A549 (cell line): ENCODE data around the gene FYB1. TPM values are rescaled to one million over a fixed set of nuclear protein-coding genes. Genes with fewer than 3 reads are reported as not detected.

Experiments
- ATAC-seq, 2 experiments: fragments of 200-7000 bp in 1 of 2; fragments of >200 bp in 1 of 2; cut with Nextera tagmentation in 1 of 2; cut with Tn5 transposase in 1 of 2; 3 replicates each; pipeline versions ENCODE4 v1.8.0 to v1.9.1; 2018 to 2020; ENCODE audit warnings: mild to moderate bottlenecking in 1 of 2, moderate library complexity in 1 of 2
- CTCF ChIA-PET: fragments of 300-600 bp; sonication (Branson Sonifier 250); formaldehyde crosslinking; extraction: SDS; loops from one replicate; lab custom pipeline; 2021; ENCODE audit warnings: antibody characterized with exemption, inconsistent platforms; lab: Yijun Ruan, JAX
- POLR2A ChIA-PET: fragments of 350-600 bp; formaldehyde crosslinking; extraction: SDS; loops from one replicate; lab custom pipeline; 2021; ENCODE audit warnings: antibody characterized with exemption, inconsistent platforms; lab: Yijun Ruan, JAX
- DNase-seq, 2 experiments: peaks; one replicate each; pipeline versions ENCODE4 v3.0.0 to v3.0.0-alpha.2; 2011 to 2016; ENCODE audit warnings: low read depth in 1 of 2, low spot score in 1 of 2
- FAIRE-seq: peaks from 2 replicates; lab custom pipeline; 2011; peaks lifted over from hg19 to GRCh38; lab: Jason Lieb, UNC
- H3K27ac ChIP-seq, 2 experiments: fragments of >200 bp; sonication (Bioruptor Twin); formaldehyde crosslinking; 3 replicates each; pipeline ENCODE4 v1.5.1; 2016 to 2017
- H3K4me1 ChIP-seq: fragments of >200 bp; sonication (Bioruptor Twin); formaldehyde crosslinking; 3 replicates; pipeline ENCODE4 v1.6.1; 2016
- H3K4me2 ChIP-seq: fragments of >200 bp; sonication (Bioruptor Twin); formaldehyde crosslinking; 3 replicates; pipeline ENCODE4 v1.6.1; 2016
- H3K4me3 ChIP-seq: fragments of >200 bp; sonication (Bioruptor Twin); formaldehyde crosslinking; 3 replicates; pipeline ENCODE4 v1.5.1; 2016
- H3K9me3 ChIP-seq: fragments of >200 bp; sonication (Bioruptor Twin); formaldehyde crosslinking; 3 replicates; pipeline ENCODE4 v1.6.1; 2016
- ATOH8 ChIP-seq: fragments of 250-450 bp; sonication (Bioruptor Pico); IDR thresholded peaks from 2 replicates; pipeline ENCODE4 v1.5.0; 2020; ENCODE audit warnings: low read depth, mild to moderate bottlenecking, moderate library complexity
- BHLHE40 ChIP-seq: IDR thresholded peaks from 2 replicates; pipeline ENCODE4 v1.6.1; 2012; ENCODE audit warnings: low read depth, low read length, inconsistent platforms
- CBX8 ChIP-seq: fragments of 200-600 bp; sonication (generic); IDR thresholded peaks from 2 replicates; pipeline ENCODE4 v1.6.1; 2016
- CEBPB ChIP-seq, 2 experiments: fragments of >200 bp in 1 of 2; sonication (Bioruptor Twin) in 1 of 2; formaldehyde crosslinking in 1 of 2; IDR thresholded peaks; 2 replicates each; pipeline ENCODE4 v1.6.1; 2012 to 2016
- CHD4 ChIP-seq: fragments of 200-600 bp; sonication (generic); IDR thresholded peaks from 2 replicates; pipeline ENCODE4 v1.6.1; 2016; ENCODE audit warnings: antibody characterized with exemption, mild to moderate bottlenecking, borderline replicate concordance
- CTCF ChIP-seq: fragments of >200 bp; sonication (Bioruptor Twin); formaldehyde crosslinking; IDR thresholded peaks from 3 replicates; pipeline ENCODE4 v1.5.1; 2016
- FOXS1 ChIP-seq: fragments of 250-450 bp; sonication (Bioruptor Pico); IDR thresholded peaks from 2 replicates; pipeline ENCODE4 v1.5.0; 2020; ENCODE audit warnings: mild to moderate bottlenecking, moderate library complexity
- HDAC2 ChIP-seq: fragments of 200-600 bp; sonication (generic); IDR thresholded peaks from 2 replicates; pipeline ENCODE4 v1.6.1; 2016
- HES2 ChIP-seq: fragments of >200 bp; sonication (Bioruptor Twin); formaldehyde crosslinking; IDR thresholded peaks from 2 replicates; pipeline ENCODE4 v1.6.1; 2016
- HEYL ChIP-seq: fragments of 250-450 bp; sonication (Bioruptor Pico); IDR thresholded peaks from 2 replicates; pipeline ENCODE4 v1.8.0; 2021; ENCODE audit warnings: mild to moderate bottlenecking, moderate library complexity
- HMGXB4 ChIP-seq: fragments of 250-450 bp; sonication (Bioruptor Pico); IDR thresholded peaks from 2 replicates; pipeline ENCODE4 v1.5.0; 2021; ENCODE audit warnings: mild to moderate bottlenecking, moderate library complexity, borderline replicate concordance
- HOXB13 ChIP-seq: fragments of 250-450 bp; sonication (Bioruptor Pico); IDR thresholded peaks from 2 replicates; pipeline ENCODE4 v1.5.0; 2020; ENCODE audit warnings: low read depth, mild to moderate bottlenecking, moderate library complexity
- JUNB ChIP-seq: fragments of >200 bp; sonication (Bioruptor Twin); formaldehyde crosslinking; IDR thresholded peaks from 2 replicates; pipeline ENCODE4 v1.6.1; 2016
- MAZ ChIP-seq: fragments of 150-350 bp; IDR thresholded peaks from 2 replicates; pipeline ENCODE4 v1.6.1; 2014; ENCODE audit warnings: antibody characterized with exemption, low read depth, low read length, borderline replicate concordance
- NFE2L2 ChIP-seq: fragments of 150-350 bp; conservative IDR thresholded peaks from 2 replicates; pipeline ENCODE4 v1.6.1; 2014; ENCODE audit warnings: low read length
- NPAS2 ChIP-seq: fragments of 250-450 bp; sonication (Bioruptor Pico); IDR thresholded peaks from 2 replicates; pipeline ENCODE4 v1.8.0; 2022; ENCODE audit warnings: mild to moderate bottlenecking, moderate library complexity, borderline replicate concordance
- TFCP2L1 ChIP-seq: fragments of 250-450 bp; sonication (Bioruptor Pico); IDR thresholded peaks from 2 replicates; pipeline ENCODE4 v1.5.0; 2021; ENCODE audit warnings: mild to moderate bottlenecking
- TP53 ChIP-seq: fragments of 250-450 bp; sonication (Bioruptor Pico); IDR thresholded peaks from 2 replicates; pipeline ENCODE4 v1.5.0; 2021; ENCODE audit warnings: mild to moderate bottlenecking, moderate library complexity
- ZC3H11A ChIP-seq: fragments of 450-650 bp; IDR thresholded peaks from 2 replicates; pipeline ENCODE4 v1.6.1; 2014; ENCODE audit warnings: antibody characterized with exemption, mild to moderate bottlenecking
- ZNF302 ChIP-seq: fragments of 250-450 bp; sonication (Bioruptor Pico); IDR thresholded peaks from 2 replicates; pipeline ENCODE4 v1.9.0; 2021; ENCODE audit warnings: inconsistent platforms, mild to moderate bottlenecking, moderate library complexity
- ZSCAN20 ChIP-seq: fragments of 250-450 bp; sonication (Bioruptor Pico); IDR thresholded peaks from 2 replicates; pipeline ENCODE4 v1.8.0; 2022; ENCODE audit warnings: mild to moderate bottlenecking, moderate library complexity
- WGBS: methylation state at CpG from one replicate; pipeline ENCODE4 v1.1.6; 2017; ENCODE audit errors: missing lambda C conversion rate; 5-methylcytosine and 5-hydroxymethylcytosine counted together
- polyA plus RNA-seq, 4 experiments: library from polyadenylated mRNA; depleted of rRNA in 3 of 4; stranded (reverse); fragments of >200 nt; fragmentation: RNase III in 1 of 4; extraction: RNeasy Plus Mini Kit Qiagen cat#74134 plus additional on column Dnase treatment in 1 of 4; gene quantifications; 2 replicates in 3 of 4; 3 replicates in 1 of 4; pipeline ENCODE4 v1.2.3, GENCODE V29; 2011 to 2017
- TF ChIP-seq, protein P1 (sequence below): fragments of 150-350 bp; IDR thresholded peaks from 2 replicates; pipeline ENCODE4 v1.6.1; 2014; ENCODE audit warnings: low read depth, mild to moderate bottlenecking, low read length
- TF ChIP-seq, protein P2 (sequence below): IDR thresholded peaks from 2 replicates; pipeline ENCODE4 v1.6.1; 2012; ENCODE audit warnings: low read depth, borderline replicate concordance
- TF ChIP-seq, protein P3 (sequence below): fragments of 200-600 bp; sonication (generic); IDR thresholded peaks from 2 replicates; pipeline ENCODE4 v1.6.1; 2016; ENCODE audit warnings: antibody characterized with exemption, mild to moderate bottlenecking, moderate library complexity

FYB1 gene
- polyA plus RNA-seq, 2 of the 4 experiments (the other 2 are of a cell fraction), result 7.4 to 34.6 TPM

GRCh38 chr5:39157701-39158100 is 61.7 kb downstream of the FYB1 start:
- DNase-seq, result no peak
- TF ChIP-seq ZSCAN20 (no peak), CTCF (no peak), HDAC2 (no peak), ATOH8 (CRISPR knock-in tag) (no peak), TP53 (CRISPR knock-in tag) (no peak), ZC3H11A (no peak), TFCP2L1 (CRISPR knock-in tag) (no peak), HMGXB4 (no peak), NPAS2 (no peak)
- TF ChIP-seq, all 56 proteins: peak for 0
- no peak overlapping the region for H3K4me2 ChIP-seq
- POLR2A ChIA-PET, result interaction anchor here (1.0 kb wide), 1 partner anchor 12 kb away, joined by 3 read pairs; no protein-coding TSS in a partner anchor
- CTCF ChIA-PET, result interaction anchor here (0.6 to 1.8 kb wide), 7 partner anchors 10 to 369 kb away, joined by 3 to 10 read pairs (median 4); no protein-coding TSS in a partner anchor
- no peak for FAIRE-seq
- H3K4me3 ChIP-seq, result no peak overlapping the region
- H3K9me3 ChIP-seq, result no peaks in the 10 kb centered on the region
- ATAC-seq, result no peak
- H3K4me1 ChIP-seq, result no peaks in the 10 kb centered on the region
- no peak overlapping the region for H3K27ac ChIP-seq

DNA sequence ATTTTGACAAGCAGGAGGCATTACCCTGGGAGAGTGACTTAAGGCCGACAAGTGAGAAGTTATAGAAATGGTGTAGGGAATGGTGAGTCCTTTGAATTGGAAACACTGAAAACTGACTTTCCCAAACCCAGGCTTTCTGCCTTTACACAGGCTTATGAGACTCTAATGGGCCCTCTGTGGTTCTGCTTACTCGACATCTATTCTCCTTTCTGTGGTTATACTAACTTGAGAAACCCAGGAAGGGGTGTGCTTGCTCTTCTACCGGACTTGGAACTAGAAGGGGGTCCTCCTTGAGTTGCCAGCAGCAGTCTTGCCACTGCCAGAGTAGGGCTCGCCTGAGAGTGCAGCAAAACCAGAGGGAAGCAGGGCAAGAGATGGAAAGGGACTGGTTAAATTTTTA is 63.3 kb downstream of the FYB1 start:
- POLR2A ChIA-PET, result no interaction called here
- ATAC-seq, result no peak
- TF ChIP-seq CHD4, result no peak
- TF ChIP-seq, protein P1, sequence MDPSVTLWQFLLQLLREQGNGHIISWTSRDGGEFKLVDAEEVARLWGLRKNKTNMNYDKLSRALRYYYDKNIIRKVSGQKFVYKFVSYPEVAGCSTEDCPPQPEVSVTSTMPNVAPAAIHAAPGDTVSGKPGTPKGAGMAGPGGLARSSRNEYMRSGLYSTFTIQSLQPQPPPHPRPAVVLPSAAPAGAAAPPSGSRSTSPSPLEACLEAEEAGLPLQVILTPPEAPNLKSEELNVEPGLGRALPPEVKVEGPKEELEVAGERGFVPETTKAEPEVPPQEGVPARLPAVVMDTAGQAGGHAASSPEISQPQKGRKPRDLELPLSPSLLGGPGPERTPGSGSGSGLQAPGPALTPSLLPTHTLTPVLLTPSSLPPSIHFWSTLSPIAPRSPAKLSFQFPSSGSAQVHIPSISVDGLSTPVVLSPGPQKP, result no peak
- no peak for FAIRE-seq
- Histone ChIP-seq H3K4me1 (no peaks in the 10 kb centered on the region), H3K9me3 (no peaks in the 10 kb centered on the region), H3K4me2 (no peak overlapping the region), H3K4me3 (no peak overlapping the region), H3K27ac (no peak overlapping the region)
- CTCF ChIA-PET, result interaction anchor here (1.4 to 1.8 kb wide), 2 partner anchors 62 to 127 kb away, joined by 7 to 9 read pairs; no protein-coding TSS in a partner anchor
- 74% methylated on average over 4 of the region's 4 CpGs for WGBS
- DNase-seq, result no peak

- DNase-seq (no peak), FAIRE-seq (no peak), ATAC-seq (no peak)
- no peak for TF ChIP-seq ZNF302 (CRISPR knock-in tag)
- TF ChIP-seq MAZ, result no peak
- TF ChIP-seq CBX8, result no peak
- no peak for TF ChIP-seq HES2
- TF ChIP-seq FOXS1 (CRISPR knock-in tag), result no peak
- no peak for TF ChIP-seq HOXB13 (CRISPR knock-in tag)
- no peak for TF ChIP-seq CEBPB (IDR thresholded peaks at IDR 0.05)
- TF ChIP-seq, protein P2, sequence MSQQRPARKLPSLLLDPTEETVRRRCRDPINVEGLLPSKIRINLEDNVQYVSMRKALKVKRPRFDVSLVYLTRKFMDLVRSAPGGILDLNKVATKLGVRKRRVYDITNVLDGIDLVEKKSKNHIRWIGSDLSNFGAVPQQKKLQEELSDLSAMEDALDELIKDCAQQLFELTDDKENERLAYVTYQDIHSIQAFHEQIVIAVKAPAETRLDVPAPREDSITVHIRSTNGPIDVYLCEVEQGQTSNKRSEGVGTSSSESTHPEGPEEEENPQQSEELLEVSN, result no peak
- TF ChIP-seq JUNB, result no peak
- TF ChIP-seq TP53 (CRISPR knock-in tag), result no peak
- no peak for TF ChIP-seq BHLHE40
- TF ChIP-seq NFE2L2, result no peak
- TF ChIP-seq HEYL (CRISPR knock-in tag), result no peak
- TF ChIP-seq, protein P3, sequence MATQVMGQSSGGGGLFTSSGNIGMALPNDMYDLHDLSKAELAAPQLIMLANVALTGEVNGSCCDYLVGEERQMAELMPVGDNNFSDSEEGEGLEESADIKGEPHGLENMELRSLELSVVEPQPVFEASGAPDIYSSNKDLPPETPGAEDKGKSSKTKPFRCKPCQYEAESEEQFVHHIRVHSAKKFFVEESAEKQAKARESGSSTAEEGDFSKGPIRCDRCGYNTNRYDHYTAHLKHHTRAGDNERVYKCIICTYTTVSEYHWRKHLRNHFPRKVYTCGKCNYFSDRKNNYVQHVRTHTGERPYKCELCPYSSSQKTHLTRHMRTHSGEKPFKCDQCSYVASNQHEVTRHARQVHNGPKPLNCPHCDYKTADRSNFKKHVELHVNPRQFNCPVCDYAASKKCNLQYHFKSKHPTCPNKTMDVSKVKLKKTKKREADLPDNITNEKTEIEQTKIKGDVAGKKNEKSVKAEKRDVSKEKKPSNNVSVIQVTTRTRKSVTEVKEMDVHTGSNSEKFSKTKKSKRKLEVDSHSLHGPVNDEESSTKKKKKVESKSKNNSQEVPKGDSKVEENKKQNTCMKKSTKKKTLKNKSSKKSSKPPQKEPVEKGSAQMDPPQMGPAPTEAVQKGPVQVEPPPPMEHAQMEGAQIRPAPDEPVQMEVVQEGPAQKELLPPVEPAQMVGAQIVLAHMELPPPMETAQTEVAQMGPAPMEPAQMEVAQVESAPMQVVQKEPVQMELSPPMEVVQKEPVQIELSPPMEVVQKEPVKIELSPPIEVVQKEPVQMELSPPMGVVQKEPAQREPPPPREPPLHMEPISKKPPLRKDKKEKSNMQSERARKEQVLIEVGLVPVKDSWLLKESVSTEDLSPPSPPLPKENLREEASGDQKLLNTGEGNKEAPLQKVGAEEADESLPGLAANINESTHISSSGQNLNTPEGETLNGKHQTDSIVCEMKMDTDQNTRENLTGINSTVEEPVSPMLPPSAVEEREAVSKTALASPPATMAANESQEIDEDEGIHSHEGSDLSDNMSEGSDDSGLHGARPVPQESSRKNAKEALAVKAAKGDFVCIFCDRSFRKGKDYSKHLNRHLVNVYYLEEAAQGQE, result no peak
- ChIA-PET CTCF (interaction anchor here (0.9 to 4.8 kb wide), 4 partner anchors 13 to 131 kb away, joined by 3 to 27 read pairs (median 6); no protein-coding TSS in a partner anchor), POLR2A (no interaction called here)
- H3K9me3 ChIP-seq, result no peaks in the 10 kb centered on the region
- H3K4me1 ChIP-seq, result peaks cover 9% of the 10 kb centered on the region
- 53% methylated on average over 2 of the region's 2 CpGs for WGBS
- no peak overlapping the region for H3K4me3 ChIP-seq
- H3K4me2 ChIP-seq, result no peak overlapping the region
- H3K27ac ChIP-seq, result 0 out of 6 replicates have a peak overlapping the region, but pooled peaks of 1 of the 2 experiments have one; percentile 11
Measured at GRCh38 chr5:39151745-39152144, 67.6 kb downstream of the FYB1 start.
